ENCODE results near the gene COL26A1. TPM values are rescaled to one million over a fixed set of nuclear protein-coding genes. Genes with fewer than 3 reads are reported as not detected.
A peak's percentile ranks its signal among the peaks of the same experiment; 100 is the strongest.
"Not testable (repeated sequence)": the region's sequence is repeated elsewhere in the genome, so short reads cannot be mapped to it uniquely, and the experiment has no call there.

Gene COL26A1
- total RNA-seq, 6 donors from 2014 or later = 0.20 to 1.0 (median 0.30) TPM; not detected in 2

DNA sequence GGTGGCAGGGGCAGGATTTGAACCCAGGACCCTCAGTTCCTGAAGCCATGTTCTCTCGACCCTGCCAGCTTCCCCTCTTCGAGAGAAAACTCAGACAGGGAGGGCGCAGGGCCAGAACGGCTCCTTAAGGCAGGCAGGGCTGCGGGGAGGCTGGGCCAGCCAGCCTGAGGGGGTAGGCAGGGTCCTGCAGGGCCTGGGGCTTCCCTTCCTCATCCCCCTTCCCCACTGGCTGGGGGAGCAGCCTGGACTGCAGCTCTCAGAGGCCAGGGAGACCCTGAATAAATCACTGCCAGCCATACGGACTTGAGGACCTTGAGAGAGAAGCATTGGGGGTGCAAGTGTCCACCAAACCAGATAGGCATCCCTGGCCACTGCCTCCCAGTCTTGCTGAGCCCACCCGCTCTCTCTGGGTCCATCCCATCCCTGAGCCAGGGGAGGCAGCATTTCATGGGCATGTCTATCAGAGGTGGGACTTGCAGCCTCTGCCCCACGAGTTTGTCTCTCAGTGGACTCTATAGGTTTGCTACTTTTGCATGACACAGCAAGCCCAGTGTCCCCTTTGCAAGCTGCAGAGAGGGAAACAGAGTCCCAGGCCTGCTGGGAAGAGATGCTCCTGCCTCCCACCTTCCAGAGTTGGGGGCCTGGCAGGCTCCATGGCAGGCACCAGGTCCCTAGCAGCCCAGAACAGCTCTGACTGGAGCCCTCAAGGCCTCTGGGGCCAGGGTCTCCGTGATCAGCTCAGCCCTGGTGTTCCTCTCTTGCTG, 195.5 kb downstream of the COL26A1 start:
- Histone ChIP-seq H3K4me1 (no peaks in the 10 kb centered on the region), H3K36me3 (no peaks in the 10 kb centered on the region), H3K9me3 (no peaks in the 10 kb centered on the region), H3K27ac (no peak overlapping the region), H3K27me3 (no peaks in the 10 kb centered on the region), H3K4me3 (no peak overlapping the region)
- ATAC-seq (ENCODE audit: low FRiP score in 2 of 2) (no peak), DNase-seq (peak in 1 of 2 donors; percentile 12)
- TF ChIP-seq POLR2A (IDR thresholded peaks at IDR 0.05) (no peak), POLR2AphosphoS5 (IDR thresholded peaks at IDR 0.05) (no peak), EP300 (IDR thresholded peaks at IDR 0.05) (no peak)
- TF ChIP-seq, protein P1, sequence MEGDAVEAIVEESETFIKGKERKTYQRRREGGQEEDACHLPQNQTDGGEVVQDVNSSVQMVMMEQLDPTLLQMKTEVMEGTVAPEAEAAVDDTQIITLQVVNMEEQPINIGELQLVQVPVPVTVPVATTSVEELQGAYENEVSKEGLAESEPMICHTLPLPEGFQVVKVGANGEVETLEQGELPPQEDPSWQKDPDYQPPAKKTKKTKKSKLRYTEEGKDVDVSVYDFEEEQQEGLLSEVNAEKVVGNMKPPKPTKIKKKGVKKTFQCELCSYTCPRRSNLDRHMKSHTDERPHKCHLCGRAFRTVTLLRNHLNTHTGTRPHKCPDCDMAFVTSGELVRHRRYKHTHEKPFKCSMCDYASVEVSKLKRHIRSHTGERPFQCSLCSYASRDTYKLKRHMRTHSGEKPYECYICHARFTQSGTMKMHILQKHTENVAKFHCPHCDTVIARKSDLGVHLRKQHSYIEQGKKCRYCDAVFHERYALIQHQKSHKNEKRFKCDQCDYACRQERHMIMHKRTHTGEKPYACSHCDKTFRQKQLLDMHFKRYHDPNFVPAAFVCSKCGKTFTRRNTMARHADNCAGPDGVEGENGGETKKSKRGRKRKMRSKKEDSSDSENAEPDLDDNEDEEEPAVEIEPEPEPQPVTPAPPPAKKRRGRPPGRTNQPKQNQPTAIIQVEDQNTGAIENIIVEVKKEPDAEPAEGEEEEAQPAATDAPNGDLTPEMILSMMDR (IDR thresholded peaks at IDR 0.05) = no peak
- WGBS, 2 donors = 69 to 71% methylated on average over 5 to 9 of the region's 9 CpGs

DNA sequence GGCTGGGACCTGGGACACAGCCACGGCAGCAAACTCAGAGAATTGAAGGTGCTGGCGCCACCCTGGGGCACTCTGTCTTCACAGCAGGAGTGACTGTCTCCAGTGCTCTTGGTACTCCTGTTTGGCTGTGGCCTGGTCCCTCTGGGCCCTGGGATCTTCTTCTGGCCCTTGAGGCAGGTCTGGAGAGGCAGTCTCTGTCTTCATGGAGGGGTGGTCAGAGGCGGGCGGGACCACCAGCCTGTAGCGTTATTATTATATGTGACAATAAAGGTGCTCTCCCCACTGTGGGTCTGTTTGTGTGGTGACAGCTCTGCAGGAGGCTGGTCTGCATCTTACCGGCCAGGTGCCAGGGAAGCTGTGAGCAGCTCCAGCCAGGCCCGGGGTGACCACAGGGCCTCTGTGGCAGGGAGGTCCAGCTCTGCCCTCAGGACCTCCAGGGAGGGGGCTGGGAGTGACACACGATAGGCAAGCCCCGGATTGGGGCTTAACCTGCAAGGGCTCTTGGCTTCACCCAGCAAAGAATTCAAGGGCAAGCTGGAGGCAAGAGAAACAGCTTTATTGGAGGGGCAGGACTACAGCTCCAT, 196.2 kb downstream of the COL26A1 start:
- DNase-seq (peak in 1 of 2 donors; percentile 3), ATAC-seq (ENCODE audit: low FRiP score in 2 of 2) (no peak)
- Histone ChIP-seq H3K27ac (no peak overlapping the region), H3K36me3 (no peaks in the 10 kb centered on the region), H3K4me1 (no peaks in the 10 kb centered on the region), H3K9me3 (no peaks in the 10 kb centered on the region), H3K27me3 (no peaks in the 10 kb centered on the region), H3K4me3 (no peak overlapping the region)
- no peak for TF ChIP-seq POLR2AphosphoS5 (IDR thresholded peaks at IDR 0.05)
- no peak for TF ChIP-seq POLR2A (IDR thresholded peaks at IDR 0.05)
- no peak for TF ChIP-seq EP300 (IDR thresholded peaks at IDR 0.05)
- TF ChIP-seq, protein P1 (IDR thresholded peaks at IDR 0.05) = no peak
- 70 to 76% methylated on average over 5 to 9 of the region's 9 CpGs for WGBS, 2 donors

DNA sequence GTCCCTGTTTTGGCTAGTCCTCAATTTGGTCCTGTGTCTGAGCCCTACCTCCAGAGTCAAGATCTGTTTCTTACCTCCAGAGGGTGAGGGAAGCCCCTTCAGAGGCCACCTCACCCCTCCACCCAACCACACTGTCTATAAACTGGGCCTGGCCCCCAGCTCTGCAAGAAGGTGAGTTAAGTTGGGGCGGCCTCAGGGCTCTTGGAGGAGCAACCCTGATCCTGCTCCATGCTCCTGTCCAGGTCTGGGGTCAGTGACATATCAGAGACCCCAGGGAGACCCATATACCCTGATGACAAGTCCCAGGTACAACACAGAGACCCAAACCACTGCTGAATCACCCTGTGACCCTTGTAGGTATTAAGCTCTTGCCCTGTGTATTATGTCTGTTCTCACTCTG, 196.9 kb downstream of the COL26A1 start:
- Histone ChIP-seq H3K9me3 (no peaks in the 10 kb centered on the region), H3K4me1 (no peaks in the 10 kb centered on the region), H3K27me3 (no peaks in the 10 kb centered on the region), H3K27ac (no peak overlapping the region), H3K4me3 (no peak overlapping the region), H3K36me3 (no peaks in the 10 kb centered on the region)
- TF ChIP-seq EP300 (IDR thresholded peaks at IDR 0.05) (no peak), POLR2A (IDR thresholded peaks at IDR 0.05) (no peak), POLR2AphosphoS5 (IDR thresholded peaks at IDR 0.05) (no peak)
- TF ChIP-seq, protein P1 (IDR thresholded peaks at IDR 0.05) = no peak
- DNase-seq = peak in 1 of 2 donors; percentile 5
- ATAC-seq (ENCODE audit: low FRiP score in 2 of 2) = no peak
- 82% methylated on average over 1 of the region's 1 CpG; no CpG with 5 or more reads in 1 of the 2 donors for WGBS, 2 donors

DNA sequence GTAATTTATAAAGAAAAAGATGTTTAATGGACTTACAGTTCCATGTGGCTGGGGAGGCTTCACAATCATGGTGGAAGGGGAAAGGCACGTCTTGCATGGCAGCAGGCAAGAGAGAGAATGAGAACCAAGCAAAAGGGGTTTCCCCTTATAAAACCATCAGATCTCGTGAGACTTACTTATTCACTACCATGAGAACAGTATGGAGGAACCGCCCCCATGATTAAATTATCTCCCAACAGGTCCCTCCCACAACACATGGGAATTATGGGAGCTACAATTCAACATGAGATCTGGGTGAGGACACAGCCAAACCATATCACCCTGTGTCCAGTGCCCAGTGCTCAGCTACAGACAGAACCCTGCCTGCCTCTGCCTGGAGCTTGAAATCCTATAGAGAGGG, 197.3 kb downstream of the COL26A1 start:
- DNase-seq; ATAC-seq (ENCODE audit: low FRiP score in 2 of 2); H3K4me3 ChIP-seq; H3K27me3 ChIP-seq; H3K27ac ChIP-seq; H3K36me3 ChIP-seq; H3K9me3 ChIP-seq; H3K4me1 ChIP-seq: not testable (repeated sequence)
- 80 to 82% methylated on average over 3 of the region's 3 CpGs for WGBS, 2 donors

DNA sequence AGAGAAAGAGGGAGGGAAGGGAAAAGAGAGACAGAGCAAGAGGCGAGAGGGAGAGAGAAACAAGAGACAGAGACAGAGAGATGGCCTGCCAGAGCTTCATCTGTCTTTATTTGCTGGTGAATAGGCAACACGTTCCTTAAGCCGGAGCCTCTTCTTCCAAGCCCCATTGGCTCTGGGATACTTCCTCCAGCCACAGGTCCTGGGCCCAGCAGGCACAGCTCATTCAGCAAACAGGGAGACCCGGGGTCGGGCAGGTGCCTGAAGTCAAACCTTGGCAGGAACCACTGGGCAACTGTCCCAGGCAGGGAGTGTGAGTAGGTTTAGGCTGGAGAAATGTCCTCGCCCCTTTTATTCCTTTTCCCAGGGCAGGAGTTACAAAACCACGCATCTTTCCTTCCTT, 198.2 kb downstream of the COL26A1 start:
- peak in 1 of 2 donors; percentile 5 for DNase-seq
- Histone ChIP-seq H3K27me3 (no peaks in the 10 kb centered on the region), H3K4me1 (no peaks in the 10 kb centered on the region), H3K4me3 (no peak overlapping the region), H3K27ac (no peak overlapping the region), H3K36me3 (no peaks in the 10 kb centered on the region), H3K9me3 (no peaks in the 10 kb centered on the region)
- TF ChIP-seq, protein P1 (IDR thresholded peaks at IDR 0.05) = no peak
- TF ChIP-seq POLR2A (IDR thresholded peaks at IDR 0.05) = no peak
- no peak for ATAC-seq (ENCODE audit: low FRiP score in 2 of 2)
- WGBS, 2 donors = 56 to 71% methylated on average over 7 of the region's 7 CpGs

DNA sequence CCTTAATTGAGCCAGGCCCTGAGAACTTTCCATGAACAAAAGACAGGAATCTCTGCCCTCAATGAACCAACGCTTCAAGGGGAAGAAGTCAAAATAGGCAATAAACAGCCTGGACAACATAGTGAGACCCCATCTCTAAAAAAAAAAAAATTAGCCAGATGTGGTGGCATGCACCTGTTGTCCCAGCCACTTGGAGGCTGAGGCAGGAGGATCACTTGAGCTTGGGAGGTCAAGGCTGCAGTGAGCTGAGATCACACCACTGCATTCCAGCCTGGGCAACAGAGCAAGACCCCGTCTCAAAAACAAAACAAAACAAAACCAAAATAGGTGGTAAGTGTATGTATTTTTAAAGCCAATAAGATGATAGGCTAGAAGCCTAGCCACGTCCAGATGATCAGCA, 198.6 kb downstream of the COL26A1 start:
- DNase-seq; ATAC-seq (ENCODE audit: low FRiP score in 2 of 2); H3K27me3 ChIP-seq; H3K4me3 ChIP-seq; H3K9me3 ChIP-seq; H3K4me1 ChIP-seq; H3K36me3 ChIP-seq; H3K27ac ChIP-seq: not testable (repeated sequence)
- WGBS, 2 donors = 66 to 87% methylated on average over 3 of the region's 3 CpGs
